Measurements from ENCODE around the gene HIVEP3. TPM values are rescaled to one million over a fixed set of nuclear protein-coding genes. Genes with fewer than 3 reads are reported as not detected.

Gene HIVEP3
- total RNA-seq, 1 donor from 2014 or later, result 8.9 TPM

DNA sequence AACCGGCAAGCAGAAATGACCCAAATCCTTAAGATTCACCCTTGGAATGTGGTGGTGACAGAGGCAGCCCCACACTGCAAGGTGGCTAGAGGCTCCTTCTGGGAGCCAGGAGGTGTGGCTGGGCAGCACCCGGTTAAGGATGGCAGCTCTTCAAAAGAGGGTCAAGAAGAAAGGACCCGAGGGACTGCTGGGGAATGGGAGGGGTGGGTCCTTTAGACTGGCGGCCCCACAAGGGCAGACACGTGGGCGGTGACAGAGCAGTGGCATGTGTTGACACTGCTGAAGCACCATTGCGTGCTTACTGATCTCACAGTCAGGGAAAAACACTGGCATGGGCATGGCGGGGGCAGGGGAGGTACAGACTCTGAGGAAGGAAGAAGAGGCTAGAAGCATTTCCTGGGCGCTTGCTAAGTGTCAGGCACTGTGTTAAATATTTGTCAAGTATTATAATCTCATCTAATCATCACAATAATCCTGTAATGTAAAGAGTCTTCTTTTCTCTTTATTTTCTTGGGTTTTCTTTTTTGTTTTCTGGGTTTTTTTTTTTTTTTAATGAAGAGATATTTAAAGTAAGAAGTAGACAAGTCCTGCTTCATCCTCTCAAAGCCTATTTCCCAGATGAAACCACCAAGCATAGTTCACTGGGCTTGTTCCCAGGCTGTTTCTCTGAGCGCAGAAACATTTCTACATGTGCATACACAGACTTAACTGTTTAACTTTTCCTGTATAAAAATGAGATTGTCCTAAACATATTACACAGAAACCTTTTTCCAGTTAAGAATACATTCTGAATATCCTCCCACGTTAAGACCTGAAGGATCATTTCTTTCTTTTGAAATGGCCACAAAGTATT, 268.5 kb downstream of the HIVEP3 start:
- DNase-seq (ENCODE audit: low read depth) (no peak), FAIRE-seq (no peak)
- Mint-ChIP-seq H3K27ac (ENCODE audit: unreplicated experiment) (peak overlapping the region; percentile 50), H3K4me1 (ENCODE audit: low read depth, unreplicated experiment) (peaks cover 13% of the 10 kb centered on the region), H3K27me3 (ENCODE audit: low read depth, unreplicated experiment) (peaks cover 8% of the 10 kb centered on the region), H3K4me3 (ENCODE audit: unreplicated experiment) (no peak overlapping the region), H3K36me3 (ENCODE audit: low read depth, unreplicated experiment) (peaks cover 9% of the 10 kb centered on the region), H3K9me3 (ENCODE audit: unreplicated experiment) (no peaks in the 10 kb centered on the region)
- peak overlapping the region; percentile 55 for H3K4me2 ChIP-seq (ENCODE audit: low read length)
- no peak overlapping the region for H3K9ac ChIP-seq (ENCODE audit: low read length)
- no peaks in the 10 kb centered on the region for H3K9me3 ChIP-seq (ENCODE audit: insufficient read depth, low read depth, low read length)
- TF ChIP-seq EZH2 (IDR thresholded peaks at IDR 0.05; ENCODE audit: insufficient read depth, low read length), result no peak
- TF ChIP-seq, protein P1, sequence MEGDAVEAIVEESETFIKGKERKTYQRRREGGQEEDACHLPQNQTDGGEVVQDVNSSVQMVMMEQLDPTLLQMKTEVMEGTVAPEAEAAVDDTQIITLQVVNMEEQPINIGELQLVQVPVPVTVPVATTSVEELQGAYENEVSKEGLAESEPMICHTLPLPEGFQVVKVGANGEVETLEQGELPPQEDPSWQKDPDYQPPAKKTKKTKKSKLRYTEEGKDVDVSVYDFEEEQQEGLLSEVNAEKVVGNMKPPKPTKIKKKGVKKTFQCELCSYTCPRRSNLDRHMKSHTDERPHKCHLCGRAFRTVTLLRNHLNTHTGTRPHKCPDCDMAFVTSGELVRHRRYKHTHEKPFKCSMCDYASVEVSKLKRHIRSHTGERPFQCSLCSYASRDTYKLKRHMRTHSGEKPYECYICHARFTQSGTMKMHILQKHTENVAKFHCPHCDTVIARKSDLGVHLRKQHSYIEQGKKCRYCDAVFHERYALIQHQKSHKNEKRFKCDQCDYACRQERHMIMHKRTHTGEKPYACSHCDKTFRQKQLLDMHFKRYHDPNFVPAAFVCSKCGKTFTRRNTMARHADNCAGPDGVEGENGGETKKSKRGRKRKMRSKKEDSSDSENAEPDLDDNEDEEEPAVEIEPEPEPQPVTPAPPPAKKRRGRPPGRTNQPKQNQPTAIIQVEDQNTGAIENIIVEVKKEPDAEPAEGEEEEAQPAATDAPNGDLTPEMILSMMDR (IDR thresholded peaks at IDR 0.05; ENCODE audit: insufficient read depth, low read depth, low read length), result no peak
- no peak overlapping the region for H2AFZ ChIP-seq (ENCODE audit: low read depth, low read length)
- H3K4me1 ChIP-seq (ENCODE audit: insufficient read depth, low read length), result peaks cover 8% of the 10 kb centered on the region
- H4K20me1 ChIP-seq (ENCODE audit: insufficient read depth, low read length), result peaks cover 58% of the 10 kb centered on the region
- H3K27me3 ChIP-seq (ENCODE audit: insufficient read depth, low read length), result no peaks in the 10 kb centered on the region
- H3K79me2 ChIP-seq (ENCODE audit: insufficient read depth, low read length), result peaks cover 92% of the 10 kb centered on the region
- no peak overlapping the region for H3K27ac ChIP-seq (ENCODE audit: low read depth, low read length)
- H3K36me3 ChIP-seq (ENCODE audit: insufficient read depth, low read length), result no peaks in the 10 kb centered on the region
- no peak overlapping the region for H3K4me3 ChIP-seq (ENCODE audit: insufficient read depth, low read depth, low read length)

DNA sequence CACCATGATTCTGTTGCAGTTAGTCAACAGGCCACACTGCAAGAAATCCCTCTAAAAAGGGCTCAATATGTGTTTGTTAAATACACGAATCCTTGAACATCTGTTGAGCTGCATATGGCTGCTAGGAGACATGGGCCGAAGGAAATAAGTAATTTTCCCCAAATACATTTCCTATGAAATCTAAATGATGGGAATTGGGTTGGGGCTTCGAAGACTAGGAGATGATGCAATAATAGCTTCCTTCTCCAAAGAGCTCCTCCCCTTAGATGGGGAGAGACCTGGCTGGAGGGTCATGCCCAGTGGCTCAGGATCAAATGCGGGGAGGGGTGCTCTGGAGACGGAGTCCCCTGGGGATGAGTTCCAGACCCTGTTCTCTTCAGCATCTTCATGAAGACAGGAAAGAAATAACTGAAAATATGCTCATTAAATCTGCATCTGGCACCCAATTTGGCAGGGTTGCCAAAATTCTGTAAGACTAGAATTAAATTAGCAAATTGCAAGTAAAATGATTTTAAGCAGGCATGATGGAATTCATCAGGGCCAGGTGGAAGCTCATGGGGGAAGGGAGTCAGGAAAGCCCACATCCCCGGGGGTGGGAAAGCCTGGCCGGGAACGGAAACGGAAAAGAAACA, 269.2 kb downstream of the HIVEP3 start:
- no peak overlapping the region for H3K27ac Mint-ChIP-seq (ENCODE audit: unreplicated experiment)
- peaks cover 60% of the 10 kb centered on the region for H4K20me1 ChIP-seq (ENCODE audit: insufficient read depth, low read length)
- peak overlapping the region; percentile 55 for H3K4me2 ChIP-seq (ENCODE audit: low read length)
- H3K9me3 Mint-ChIP-seq (ENCODE audit: unreplicated experiment), result no peaks in the 10 kb centered on the region
- no peak overlapping the region for H3K9ac ChIP-seq (ENCODE audit: low read length)
- peaks cover 92% of the 10 kb centered on the region for H3K79me2 ChIP-seq (ENCODE audit: insufficient read depth, low read length)
- peaks cover 8% of the 10 kb centered on the region for H3K4me1 ChIP-seq (ENCODE audit: insufficient read depth, low read length)
- H3K27me3 ChIP-seq (ENCODE audit: insufficient read depth, low read length), result no peaks in the 10 kb centered on the region
- peaks cover 13% of the 10 kb centered on the region for H3K4me1 Mint-ChIP-seq (ENCODE audit: low read depth, unreplicated experiment)
- H3K4me3 ChIP-seq (ENCODE audit: insufficient read depth, low read depth, low read length), result no peak overlapping the region
- TF ChIP-seq, protein P1 (IDR thresholded peaks at IDR 0.05; ENCODE audit: insufficient read depth, low read depth, low read length), result no peak
- no peak for TF ChIP-seq EZH2 (IDR thresholded peaks at IDR 0.05; ENCODE audit: insufficient read depth, low read length)
- H2AFZ ChIP-seq (ENCODE audit: low read depth, low read length), result no peak overlapping the region
- no peak overlapping the region for H3K4me3 Mint-ChIP-seq (ENCODE audit: unreplicated experiment)
- no peak for DNase-seq (ENCODE audit: low read depth)
- H3K9me3 ChIP-seq (ENCODE audit: insufficient read depth, low read depth, low read length), result no peaks in the 10 kb centered on the region
- no peak for FAIRE-seq
- H3K27me3 Mint-ChIP-seq (ENCODE audit: low read depth, unreplicated experiment), result peaks cover 8% of the 10 kb centered on the region
- H3K36me3 ChIP-seq (ENCODE audit: insufficient read depth, low read length), result no peaks in the 10 kb centered on the region
- H3K36me3 Mint-ChIP-seq (ENCODE audit: low read depth, unreplicated experiment), result peaks cover 9% of the 10 kb centered on the region
- H3K27ac ChIP-seq (ENCODE audit: low read depth, low read length), result no peak overlapping the region

Data from astrocyte (in vitro differentiated cells and primary cell).